HG03558 (cell line): ENCODE measurements around the gene TTC32.

Experiments
- ATAC-seq: cut with Tn5 transposase; IDR thresholded peaks from one replicate; pipeline ENCODE4 v1.9.1; 2021; ENCODE audit warnings: moderate number of reproducible peaks; ENCODE audit not compliant: unreplicated experiment; ENCODE audit errors: extremely low read depth

TTC32 gene

GRCh38 chr2:19854596-19855541 is 46.9 kb downstream of the TTC32 start:
- ATAC-seq: no peak

GRCh38 chr2:19851116-19851695 is 50.6 kb downstream of the TTC32 start:
- ATAC-seq: no peak

DNA sequence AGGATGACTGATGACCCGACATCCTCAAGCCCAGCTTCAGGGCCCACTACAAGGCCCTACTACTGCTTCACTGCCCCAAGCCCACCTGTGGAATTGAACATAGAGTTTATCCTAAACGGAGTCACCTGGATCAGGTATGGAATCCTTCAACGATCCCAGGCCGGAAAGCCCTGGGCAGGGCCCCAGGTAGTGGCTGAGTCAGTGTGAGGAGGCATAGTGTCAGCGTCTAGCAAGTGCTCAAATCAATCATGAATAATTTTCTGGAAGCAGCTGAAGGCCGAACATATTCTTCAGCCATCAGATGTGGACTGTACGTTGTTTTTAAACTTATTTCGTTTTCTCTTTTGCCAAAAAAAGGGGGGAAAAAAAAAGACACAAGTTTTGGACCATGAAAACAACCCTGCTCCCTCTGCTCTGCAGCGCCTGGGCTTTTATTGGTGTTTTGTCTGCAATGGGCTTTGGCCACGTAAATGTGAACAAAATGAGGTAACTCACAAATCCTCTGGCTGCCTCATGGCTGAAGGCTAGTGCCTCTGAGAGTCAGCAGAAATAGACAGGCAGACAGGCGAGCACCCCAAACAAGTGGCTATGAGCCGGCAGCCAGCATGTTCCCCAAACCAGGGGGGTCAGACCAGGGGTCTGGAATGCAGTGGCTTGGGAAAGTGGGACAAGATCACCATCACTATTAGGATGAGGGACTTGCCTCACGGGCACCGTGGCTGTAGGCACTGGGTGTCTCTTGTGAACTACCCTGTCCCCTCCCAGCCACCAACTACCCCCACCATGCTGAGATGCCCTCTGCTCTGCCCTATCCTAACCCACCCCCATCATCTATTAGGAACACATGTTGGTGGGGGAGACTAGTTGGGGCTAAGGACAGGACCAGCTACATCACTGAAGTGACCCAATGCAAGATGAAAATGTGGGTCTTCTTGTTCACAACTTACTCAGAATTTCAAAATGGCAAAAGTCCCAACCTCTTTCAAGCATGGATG is 51.4 kb downstream of the TTC32 start:
- ATAC-seq: no peak

DNA sequence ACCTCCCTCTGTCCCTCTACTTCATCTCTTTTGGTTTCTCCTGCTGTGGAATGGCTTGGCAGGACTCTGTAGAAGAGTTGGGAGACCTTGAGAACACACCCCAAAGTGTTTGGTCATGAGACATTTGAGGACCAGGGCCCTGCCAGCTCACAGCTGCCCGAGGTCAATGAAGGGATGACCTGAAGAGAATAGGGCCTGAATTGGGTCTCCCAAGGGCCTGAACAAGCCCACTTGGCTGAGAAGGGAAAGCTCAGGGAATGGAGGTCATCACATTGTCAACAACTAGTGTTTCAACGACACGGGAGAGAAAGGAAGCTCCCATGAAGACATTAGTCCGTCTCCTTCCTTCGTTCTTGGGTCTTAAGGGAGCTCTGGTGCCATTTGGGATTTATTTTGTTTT is 52.8 kb downstream of the TTC32 start:
- no peak for ATAC-seq

DNA sequence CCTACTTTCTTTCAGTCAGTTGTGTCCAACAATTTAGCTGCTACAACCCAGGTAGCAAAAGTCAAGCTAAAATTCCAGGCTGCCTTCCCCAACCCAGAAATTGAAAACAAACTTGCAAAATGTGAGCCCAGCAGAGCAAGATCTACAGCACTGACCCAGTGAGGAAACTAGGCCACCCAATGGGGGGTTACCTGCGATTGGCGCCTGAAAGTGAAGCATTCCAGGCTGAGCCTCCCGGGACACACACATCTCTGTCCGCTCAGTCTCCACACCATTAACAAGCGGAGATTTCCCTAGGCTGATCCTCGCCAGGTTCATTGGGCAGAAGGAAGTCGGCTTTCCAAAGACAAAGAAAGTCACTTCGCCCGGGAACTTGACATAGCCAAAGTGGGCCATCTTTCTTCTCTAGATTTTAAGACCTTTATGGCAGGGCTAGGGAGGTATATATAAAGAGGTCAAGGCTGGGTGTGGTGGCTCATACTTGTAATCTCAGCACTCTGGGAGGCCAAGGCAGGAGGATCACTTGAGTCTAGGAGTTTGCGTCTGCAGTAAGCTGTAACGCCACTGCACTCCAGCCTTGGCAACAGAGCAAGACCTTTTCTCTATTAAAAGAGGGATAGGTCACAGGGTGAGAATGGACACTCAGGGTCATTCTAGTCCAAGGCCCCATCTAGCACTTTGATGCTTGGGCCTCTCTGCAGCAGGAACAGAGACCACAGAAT is 53.6 kb downstream of the TTC32 start:
- ATAC-seq: no peak

- ATAC-seq: no peak
These were observed 54.3 kb downstream of the TTC32 start for GRCh38 chr2:19847486-19847885.
